ENCODE data around the gene RERG.

DNA sequence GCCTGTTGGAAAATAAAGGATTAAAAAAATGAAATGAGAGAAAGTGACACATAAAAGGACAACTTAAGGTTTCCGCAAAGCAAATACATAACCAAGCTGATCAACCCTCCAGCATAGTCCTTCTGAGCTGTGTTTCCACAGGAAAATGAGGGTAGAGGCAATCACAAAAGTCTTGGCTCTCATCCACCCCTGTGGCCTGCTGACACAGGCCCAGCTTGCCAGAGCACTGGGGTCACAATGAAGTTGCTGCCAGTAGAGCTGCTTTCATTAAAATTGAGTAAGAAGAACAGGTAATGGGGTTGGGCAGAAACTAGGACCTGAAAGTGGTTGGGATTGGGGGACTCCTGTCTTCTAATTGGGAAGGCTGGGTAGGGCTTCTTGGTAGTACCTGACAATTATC lies 65.9 kb downstream of the RERG start:
- TF ChIP-seq EP300 (IDR thresholded peaks at IDR 0.05; ENCODE audit: borderline replicate concordance) (no peak), TAF1 (IDR thresholded peaks at IDR 0.05; ENCODE audit: low read depth) (no peak), CEBPB (IDR thresholded peaks at IDR 0.05) (no peak), FOXM1 (IDR thresholded peaks at IDR 0.05; ENCODE audit: borderline replicate concordance, low read depth) (no peak), YY1 (IDR thresholded peaks at IDR 0.05; ENCODE audit: low read depth) (no peak), EGR1 (IDR thresholded peaks at IDR 0.05) (no peak), CREB1 (IDR thresholded peaks at IDR 0.05; ENCODE audit: low read depth) (no peak), RAD21 (IDR thresholded peaks at IDR 0.05; ENCODE audit: low read depth) (no peak), NFIC (IDR thresholded peaks at IDR 0.05) (no peak)
- TF ChIP-seq, protein P1, sequence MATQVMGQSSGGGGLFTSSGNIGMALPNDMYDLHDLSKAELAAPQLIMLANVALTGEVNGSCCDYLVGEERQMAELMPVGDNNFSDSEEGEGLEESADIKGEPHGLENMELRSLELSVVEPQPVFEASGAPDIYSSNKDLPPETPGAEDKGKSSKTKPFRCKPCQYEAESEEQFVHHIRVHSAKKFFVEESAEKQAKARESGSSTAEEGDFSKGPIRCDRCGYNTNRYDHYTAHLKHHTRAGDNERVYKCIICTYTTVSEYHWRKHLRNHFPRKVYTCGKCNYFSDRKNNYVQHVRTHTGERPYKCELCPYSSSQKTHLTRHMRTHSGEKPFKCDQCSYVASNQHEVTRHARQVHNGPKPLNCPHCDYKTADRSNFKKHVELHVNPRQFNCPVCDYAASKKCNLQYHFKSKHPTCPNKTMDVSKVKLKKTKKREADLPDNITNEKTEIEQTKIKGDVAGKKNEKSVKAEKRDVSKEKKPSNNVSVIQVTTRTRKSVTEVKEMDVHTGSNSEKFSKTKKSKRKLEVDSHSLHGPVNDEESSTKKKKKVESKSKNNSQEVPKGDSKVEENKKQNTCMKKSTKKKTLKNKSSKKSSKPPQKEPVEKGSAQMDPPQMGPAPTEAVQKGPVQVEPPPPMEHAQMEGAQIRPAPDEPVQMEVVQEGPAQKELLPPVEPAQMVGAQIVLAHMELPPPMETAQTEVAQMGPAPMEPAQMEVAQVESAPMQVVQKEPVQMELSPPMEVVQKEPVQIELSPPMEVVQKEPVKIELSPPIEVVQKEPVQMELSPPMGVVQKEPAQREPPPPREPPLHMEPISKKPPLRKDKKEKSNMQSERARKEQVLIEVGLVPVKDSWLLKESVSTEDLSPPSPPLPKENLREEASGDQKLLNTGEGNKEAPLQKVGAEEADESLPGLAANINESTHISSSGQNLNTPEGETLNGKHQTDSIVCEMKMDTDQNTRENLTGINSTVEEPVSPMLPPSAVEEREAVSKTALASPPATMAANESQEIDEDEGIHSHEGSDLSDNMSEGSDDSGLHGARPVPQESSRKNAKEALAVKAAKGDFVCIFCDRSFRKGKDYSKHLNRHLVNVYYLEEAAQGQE (IDR thresholded peaks at IDR 0.05; ENCODE audit: low read depth): no peak
